Right renal pelvis (tissue), 4 donors: ENCODE measurements around the gene FAM180B. TPM values are rescaled to one million over a fixed set of nuclear protein-coding genes. Genes with fewer than 3 reads are reported as not detected.
A peak's percentile ranks its signal among the peaks of the same experiment; 100 is the strongest.
"Not testable (repeated sequence)": the region's sequence is repeated elsewhere in the genome, so short reads cannot be mapped to it uniquely, and the experiment has no call there.

Experiments
- DNase-seq, 4 donors: peaks; one replicate each; pipeline ENCODE4 v3.0.0-alpha.2; 2013; ENCODE audit warnings: low read depth in 4 of 4, low spot score in 3 of 4, missing footprints in 1 of 4
- polyA plus RNA-seq, 4 donors: library from polyadenylated mRNA; unstranded; fragments of 120-200 nt; gene quantifications; one replicate each; pipeline ENCODE4 v1.2.1, GENCODE V29; 2013; ENCODE audit not compliant: insufficient read length in 4 of 4

The FAM180B gene
- polyA plus RNA-seq, 4 donors, result 0.19 to 0.40 (median 0.26) TPM

DNA sequence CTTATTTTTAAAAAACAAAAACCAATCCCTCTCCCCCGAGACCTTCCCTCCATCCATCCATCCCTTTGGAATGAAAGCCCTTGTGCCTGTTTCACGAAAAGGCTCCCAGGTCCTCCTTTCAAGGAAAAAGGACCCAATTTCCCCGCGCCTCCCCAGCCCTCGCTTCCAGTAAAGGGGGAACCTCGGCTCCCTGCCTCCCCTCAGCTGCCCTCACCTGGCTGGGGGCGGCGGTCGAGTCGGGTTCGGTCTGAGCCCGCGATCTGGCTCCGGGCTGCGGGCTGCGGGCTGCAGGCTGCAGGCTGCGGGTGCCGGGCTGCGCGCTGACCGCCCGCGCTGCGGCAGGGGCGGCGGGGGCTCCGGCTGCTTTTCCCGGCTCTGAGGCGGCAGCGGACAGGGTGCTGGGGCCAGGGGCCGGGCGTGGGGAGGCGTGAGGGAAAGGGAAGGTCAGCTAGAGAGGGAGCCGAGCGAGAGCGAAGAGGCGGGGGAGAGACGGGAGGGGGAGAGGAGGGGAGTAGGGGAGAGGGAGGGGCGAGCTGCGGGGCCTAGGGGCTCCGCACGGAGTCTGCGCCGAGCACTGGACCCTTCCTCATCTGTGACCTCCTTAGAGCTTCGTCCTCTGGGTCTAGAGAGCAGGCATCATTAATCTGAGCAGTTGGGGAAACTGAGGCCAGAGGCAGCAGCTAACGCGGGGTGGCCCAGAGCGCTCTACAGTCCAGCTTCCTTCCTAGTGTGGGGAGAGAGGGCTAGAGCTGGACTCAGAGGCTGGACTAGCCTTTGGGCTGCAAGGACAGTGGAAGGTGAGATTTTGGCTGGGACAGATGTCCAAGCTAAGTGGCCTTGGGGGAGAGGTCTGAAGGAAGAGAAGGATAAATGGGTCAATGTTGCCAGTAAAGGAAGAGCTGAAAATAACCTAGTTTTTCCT, 7.7 kb downstream of the FAM180B start, which contains the start of gene C1QTNF4:
Gene C1QTNF4, minus strand, starts transcription at position 478 of the 922 bp plus-strand sequence. CDS start 3,601 bp downstream, outside the sequence.
- DNase-seq, result no peak

DNA sequence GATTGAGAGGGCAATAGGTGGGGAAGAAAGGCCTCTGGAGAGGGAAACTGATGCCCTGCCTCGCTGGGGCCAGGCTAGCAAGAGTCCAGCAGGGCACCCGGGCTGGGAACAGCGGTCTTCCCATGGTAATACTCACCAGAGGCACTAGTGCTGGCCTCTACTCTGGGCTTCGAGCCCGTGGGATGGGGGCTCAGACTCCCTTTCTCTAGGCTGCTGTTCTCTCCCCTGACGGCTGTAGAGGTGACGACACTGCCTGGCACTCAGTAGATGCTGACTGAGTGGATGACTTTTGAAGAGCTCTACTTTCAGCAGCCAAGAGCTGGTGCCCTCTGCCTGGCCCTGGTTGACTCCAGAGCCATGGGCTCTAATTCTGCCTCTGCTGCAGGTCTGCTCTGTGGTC, 8.6 kb downstream of the FAM180B start:
- DNase-seq, result no peak

DNA sequence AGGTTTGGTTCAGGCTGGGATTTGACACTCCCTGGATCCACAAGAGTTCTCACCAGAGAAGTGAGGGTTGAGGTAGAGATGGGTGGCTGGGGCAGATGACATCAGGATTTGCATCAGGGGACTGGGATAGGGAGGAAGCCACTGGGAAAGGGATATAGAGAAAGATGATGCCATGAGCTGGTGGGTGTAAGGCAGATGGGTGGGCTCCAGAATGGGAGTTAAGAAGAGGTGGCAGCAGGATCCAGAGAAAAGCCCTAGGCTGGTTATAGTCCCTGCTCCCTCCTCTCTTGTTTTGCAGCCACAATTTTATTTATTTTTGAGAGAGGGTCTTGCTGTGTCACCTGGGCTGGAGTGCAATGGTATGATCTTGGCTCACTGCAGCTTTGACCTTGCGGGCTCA, 9.5 kb downstream of the FAM180B start:
- no peak for DNase-seq

DNA sequence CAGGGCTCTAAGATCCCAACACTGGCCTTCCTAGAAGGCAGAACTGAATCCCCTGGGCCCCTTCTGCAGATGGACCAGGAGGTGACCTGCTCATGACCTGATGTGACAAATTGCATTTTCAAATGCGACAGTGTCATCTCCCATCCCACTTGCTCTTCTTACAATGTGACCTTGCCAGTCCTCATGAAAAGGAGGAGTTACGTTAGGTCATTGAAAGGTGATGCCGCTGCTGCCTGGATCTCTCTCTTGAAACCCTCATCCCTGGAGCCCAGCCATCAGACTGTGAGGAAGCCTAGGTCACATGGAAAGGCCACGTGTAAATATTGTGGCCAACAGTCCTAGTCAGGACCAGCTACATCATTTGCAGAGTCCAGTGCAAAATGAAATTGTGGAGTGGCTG, 13.4 kb downstream of the FAM180B start:
- no peak for DNase-seq

DNA sequence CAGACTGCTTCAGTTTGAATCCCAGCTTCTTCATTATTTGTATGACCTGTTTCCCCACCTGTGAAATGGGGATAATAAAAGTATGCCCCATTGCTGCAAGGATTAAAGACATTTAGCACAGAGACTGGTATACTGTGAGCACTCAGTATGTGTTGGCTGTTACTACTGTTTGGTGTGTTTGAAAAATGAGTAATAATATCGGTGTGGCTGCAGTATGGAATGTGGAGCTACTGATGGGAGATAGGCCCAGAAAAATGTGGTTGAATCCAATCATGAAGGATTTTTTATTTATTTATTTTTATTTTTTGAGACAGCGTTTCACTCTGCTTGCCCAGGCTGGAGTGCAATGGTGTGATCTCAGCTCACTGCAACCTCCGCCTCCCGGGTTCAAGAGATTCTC, 16.8 kb downstream of the FAM180B start:
- DNase-seq, result no peak

DNA sequence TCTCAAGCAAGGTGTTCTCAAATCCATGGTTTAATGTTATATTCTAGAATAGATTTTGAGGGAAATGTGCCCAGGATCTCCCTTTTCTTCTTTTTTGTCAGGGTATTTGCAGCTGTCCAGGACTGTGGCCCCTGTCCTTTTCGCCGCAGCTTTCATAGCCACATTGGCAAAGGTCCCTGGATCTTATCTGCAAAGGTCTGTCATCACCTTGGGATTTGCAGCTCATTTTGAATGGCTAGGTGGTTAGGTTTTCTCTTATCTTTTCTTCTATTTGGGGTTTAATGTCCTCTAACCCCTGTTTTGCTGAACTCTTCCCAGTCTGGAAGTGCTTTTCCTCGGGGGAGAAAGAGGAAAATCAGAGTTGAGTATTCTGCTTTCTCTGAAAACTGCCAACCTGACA, 19.4 kb downstream of the FAM180B start:
- no peak for DNase-seq

- no peak for DNase-seq
Measured at GRCh38 chr11:47606731-47607130, 20.3 kb downstream of the FAM180B start.

DNA sequence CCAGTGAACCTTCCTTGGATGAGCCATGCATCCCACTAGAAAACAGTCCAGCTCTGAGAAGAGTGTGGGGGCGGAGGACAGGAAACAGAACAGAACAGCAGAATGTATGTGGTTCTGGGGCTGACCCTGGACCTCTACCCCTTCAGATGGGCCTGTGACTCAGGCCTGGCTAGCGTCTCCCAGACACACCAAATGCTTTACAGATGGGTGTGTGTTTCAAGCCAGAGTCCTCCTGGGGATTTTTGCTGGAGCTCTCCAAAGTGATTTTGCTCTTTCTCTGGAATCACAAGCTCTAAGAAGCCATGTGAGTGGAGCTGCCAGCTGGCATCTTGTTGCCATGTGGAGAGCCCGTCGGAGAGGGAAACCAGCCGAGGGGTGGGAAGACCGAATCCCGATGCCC, 20.9 kb downstream of the FAM180B start:
- no peak for DNase-seq

DNA sequence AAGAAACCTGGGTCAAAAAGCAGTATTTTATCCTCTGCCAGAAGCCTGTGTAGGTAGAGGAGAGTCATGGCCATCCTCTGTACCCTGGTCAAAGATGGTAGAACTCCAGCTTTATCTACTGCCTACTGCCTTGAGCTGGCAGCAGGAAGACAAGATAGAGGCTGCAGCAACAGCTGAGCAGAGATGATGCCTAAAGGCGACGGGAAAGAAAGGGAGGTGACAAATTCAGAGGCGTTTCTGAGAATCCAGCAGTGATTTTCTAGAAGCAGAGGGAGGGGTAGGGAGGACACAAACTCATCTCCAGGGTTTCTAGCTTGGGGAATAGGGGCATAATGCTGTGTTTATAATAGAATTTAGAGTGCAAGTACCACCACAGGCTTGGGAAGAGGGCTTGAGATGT, 23.2 kb downstream of the FAM180B start:
- DNase-seq, result no peak

DNA sequence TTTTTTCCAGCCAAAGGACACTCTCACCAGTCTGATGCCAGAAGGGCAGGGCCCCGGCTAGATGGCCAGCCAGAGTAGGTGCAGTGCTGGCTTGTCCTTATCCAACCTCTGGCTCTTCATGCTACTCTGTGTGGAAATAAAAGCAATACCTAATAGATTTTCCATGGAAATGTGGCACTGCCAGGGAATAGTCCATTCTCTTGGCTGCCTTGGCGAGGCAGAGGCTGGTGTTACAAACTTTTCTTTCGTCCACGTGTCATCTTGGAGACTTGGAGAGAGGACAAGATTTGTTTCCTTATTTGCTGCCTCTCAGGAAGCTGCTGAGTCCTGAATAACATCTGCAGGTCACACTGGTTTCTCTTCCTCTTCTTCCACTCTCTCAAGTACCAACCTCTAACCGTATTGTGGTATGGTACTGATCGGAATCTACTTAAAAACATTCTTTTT, 24.9 kb downstream of the FAM180B start:
- no peak for DNase-seq

DNA sequence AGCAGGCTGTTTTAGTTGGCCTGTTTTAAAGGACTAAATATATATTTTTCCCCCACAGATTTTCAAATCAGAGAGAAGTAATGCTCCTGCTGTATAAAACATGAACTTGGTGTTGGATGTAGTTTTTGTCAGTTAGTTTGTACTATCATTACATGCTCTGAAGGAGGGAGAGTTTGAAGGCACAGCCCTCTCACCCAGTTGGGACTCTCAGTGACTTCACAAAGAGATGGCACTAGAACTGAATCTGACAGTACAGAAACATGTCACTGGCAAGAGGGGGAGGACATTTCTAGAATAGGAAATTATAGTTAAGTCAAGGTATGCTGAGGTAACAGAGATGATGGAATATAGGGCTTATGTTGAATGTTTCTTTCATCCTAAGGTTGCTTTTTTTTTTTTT, 28.8 kb downstream of the FAM180B start:
- DNase-seq, result no peak

- peak in 1 of 4 donors; percentile 47 for DNase-seq
Measured at GRCh38 chr11:47616726-47617416, 30.4 kb downstream of the FAM180B start.

DNA sequence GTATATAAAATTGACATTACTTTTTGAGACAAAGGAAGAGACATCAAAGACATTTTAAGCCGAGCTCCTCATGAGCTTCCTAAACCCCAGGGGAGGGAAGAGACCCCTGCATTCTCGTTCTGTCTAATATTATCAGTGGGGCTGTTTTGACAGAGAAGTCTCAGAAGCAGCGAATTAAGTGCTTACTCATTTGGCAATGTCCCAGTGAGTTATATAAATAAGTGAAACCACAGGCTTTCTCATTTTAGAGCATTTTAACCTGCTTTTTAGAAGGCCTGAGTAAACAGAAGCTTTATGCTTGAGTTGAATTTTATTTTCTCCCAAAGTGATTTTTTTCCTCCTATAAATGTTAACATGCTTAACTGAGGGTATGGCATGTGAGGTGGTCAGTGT, 30.9 kb downstream of the FAM180B start:
- no peak for DNase-seq

- no peak for DNase-seq
Measured at GRCh38 chr11:47620836-47621378, 34.4 kb downstream of the FAM180B start.

DNA sequence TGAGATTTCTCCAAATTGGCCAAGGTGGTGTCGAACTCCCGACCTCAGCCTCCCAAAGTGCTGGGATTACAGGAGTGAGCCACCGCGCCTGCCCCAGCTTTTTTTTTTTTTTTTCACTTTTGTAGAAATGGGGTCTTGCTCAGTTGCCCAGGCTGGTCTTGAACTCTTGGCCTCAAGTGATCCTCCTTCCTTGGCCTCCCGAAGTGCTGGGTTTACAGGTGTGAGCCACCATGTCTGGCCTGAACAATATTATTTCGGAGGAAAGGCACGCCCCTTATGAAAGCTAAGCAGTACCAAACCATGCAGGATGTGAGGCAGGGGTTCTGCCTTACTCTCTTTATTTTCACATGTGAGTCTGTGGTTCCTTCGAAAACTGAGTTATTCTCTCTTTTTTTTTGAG, 39.8 kb downstream of the FAM180B start:
- no peak for DNase-seq

- no peak for DNase-seq
Measured at GRCh38 chr11:47628026-47628425, 41.5 kb downstream of the FAM180B start.

DNA sequence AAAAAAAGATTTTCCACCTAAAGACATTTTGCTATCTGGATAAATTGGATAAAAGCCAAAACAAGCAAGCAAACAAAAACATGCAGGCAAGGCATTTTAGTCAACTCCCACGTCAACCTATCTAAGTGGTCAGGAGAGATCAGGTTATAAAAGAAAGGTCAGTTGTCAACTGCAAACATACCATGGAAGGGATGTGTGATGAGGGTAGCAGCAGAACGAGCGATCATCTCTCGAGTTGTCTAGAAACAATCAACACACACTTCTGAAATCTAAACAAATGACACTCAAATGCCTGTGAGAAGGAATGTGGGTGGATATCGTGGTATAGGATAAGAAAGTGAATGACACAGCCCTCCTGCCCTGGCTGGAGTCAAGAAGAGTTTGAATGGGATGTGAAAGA, 45.0 kb downstream of the FAM180B start:
- DNase-seq, result no peak

DNA sequence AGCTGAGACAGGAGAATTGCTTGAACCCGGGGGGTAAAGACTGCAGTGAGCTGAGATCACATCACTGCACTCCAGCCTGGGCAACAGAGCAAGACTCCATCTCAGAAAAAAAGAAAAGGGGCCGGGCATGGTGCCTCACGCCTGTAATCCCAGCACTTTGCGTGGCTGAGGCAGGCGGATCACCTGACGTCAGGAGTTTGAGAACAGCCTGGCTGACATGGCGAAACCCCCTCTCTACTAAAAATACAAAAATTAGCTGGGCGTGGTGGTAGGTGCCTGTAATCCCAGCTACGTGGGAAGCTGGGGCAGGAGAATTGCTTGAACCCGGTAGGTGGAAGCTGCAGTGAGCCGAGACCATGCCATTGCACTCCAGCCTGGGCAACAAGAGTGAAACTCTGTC, 49.9 kb downstream of the FAM180B start:
- not testable (repeated sequence) for DNase-seq
